ENCODE results near the gene IFT122.
"Not testable (repeated sequence)": the region's sequence is repeated elsewhere in the genome, so short reads cannot be mapped to it uniquely, and the experiment has no call there.

The IFT122 gene

GRCh38 chr3:129535075-129535474, 95.1 kb downstream of the IFT122 start:
- DNase-seq, result no peak

GRCh38 chr3:129536374-129536667, 96.3 kb downstream of the IFT122 start:
- DNase-seq, result no peak

- DNase-seq, result no peak
These were observed 96.8 kb downstream of the IFT122 start for GRCh38 chr3:129536804-129537203.

- DNase-seq, result no peak
These were observed 99.2 kb downstream of the IFT122 start for GRCh38 chr3:129539206-129539605.

GRCh38 chr3:129540776-129541516, 100.9 kb downstream of the IFT122 start:
- no peak for DNase-seq

- DNase-seq, result no peak
These were observed 102.7 kb downstream of the IFT122 start for GRCh38 chr3:129542747-129543146.

- DNase-seq, result no peak
These were observed 103.2 kb downstream of the IFT122 start, which contains the start of gene H1-8 for GRCh38 chr3:129543156-129543790. H1-8 (plus strand) TSS chr3:129543175; CDS start chr3:129543219, 44 bp downstream.

- DNase-seq, result no peak
These were observed 104.0 kb downstream of the IFT122 start for GRCh38 chr3:129543999-129544398.

GRCh38 chr3:129545951-129546350, 105.9 kb downstream of the IFT122 start:
- DNase-seq, result not testable (repeated sequence)

GRCh38 chr3:129547241-129547640, 107.2 kb downstream of the IFT122 start:
- DNase-seq, result no peak

GRCh38 chr3:129548104-129548965, 108.3 kb downstream of the IFT122 start:
- no peak for DNase-seq

GRCh38 chr3:129549006-129549800, 109.2 kb downstream of the IFT122 start:
- DNase-seq, result no peak

GRCh38 chr3:129549805-129550204, 109.8 kb downstream of the IFT122 start:
- no peak for DNase-seq

GRCh38 chr3:129552287-129553050, 112.4 kb downstream of the IFT122 start:
- DNase-seq, result peak in 9 of 51 donors; percentile 4 to 29 (median 13)

GRCh38 chr3:129553171-129553570, 113.1 kb downstream of the IFT122 start:
- no peak for DNase-seq

GRCh38 chr3:129553719-129554118, 113.7 kb downstream of the IFT122 start:
- DNase-seq, result no peak

GRCh38 chr3:129554356-129555152, 114.5 kb downstream of the IFT122 start:
- no peak for DNase-seq

GRCh38 chr3:129555153-129555550, 115.1 kb downstream of the IFT122 start:
- DNase-seq, result no peak

- DNase-seq, result no peak
These were observed 115.8 kb downstream of the IFT122 start for GRCh38 chr3:129555616-129556357.
